Measurements from ENCODE around the gene NAALADL1.

DNA sequence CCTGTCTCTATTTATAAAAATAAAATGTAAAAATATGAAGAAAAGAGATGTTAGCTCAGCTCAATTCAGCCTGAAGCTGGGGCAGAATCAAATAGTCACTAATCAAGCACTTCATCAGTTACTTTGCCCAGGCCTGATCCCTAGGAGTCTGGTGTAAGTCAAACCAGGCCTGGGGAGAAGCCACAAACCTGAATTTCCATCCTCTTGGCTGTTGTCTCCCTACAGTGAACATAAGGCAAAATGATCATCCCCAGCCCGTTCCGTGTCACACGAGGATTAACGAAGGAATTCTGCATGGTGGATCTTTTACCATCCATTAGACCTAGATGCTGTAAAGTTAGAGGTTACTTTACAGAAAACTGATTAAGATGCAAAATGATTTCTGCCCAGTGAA, 6.5 kb upstream of the NAALADL1 start:
- TF ChIP-seq, protein P1, sequence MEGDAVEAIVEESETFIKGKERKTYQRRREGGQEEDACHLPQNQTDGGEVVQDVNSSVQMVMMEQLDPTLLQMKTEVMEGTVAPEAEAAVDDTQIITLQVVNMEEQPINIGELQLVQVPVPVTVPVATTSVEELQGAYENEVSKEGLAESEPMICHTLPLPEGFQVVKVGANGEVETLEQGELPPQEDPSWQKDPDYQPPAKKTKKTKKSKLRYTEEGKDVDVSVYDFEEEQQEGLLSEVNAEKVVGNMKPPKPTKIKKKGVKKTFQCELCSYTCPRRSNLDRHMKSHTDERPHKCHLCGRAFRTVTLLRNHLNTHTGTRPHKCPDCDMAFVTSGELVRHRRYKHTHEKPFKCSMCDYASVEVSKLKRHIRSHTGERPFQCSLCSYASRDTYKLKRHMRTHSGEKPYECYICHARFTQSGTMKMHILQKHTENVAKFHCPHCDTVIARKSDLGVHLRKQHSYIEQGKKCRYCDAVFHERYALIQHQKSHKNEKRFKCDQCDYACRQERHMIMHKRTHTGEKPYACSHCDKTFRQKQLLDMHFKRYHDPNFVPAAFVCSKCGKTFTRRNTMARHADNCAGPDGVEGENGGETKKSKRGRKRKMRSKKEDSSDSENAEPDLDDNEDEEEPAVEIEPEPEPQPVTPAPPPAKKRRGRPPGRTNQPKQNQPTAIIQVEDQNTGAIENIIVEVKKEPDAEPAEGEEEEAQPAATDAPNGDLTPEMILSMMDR (IDR thresholded peaks at IDR 0.05): no peak
- TF ChIP-seq POLR2A (IDR thresholded peaks at IDR 0.05): no peak
- TF ChIP-seq POLR2AphosphoS5 (IDR thresholded peaks at IDR 0.05): no peak

All from transverse colon (tissue), 4 donors.